Measurements from ENCODE around the gene RAB30. TPM values are rescaled to one million over a fixed set of nuclear protein-coding genes. Genes with fewer than 3 reads are reported as not detected.
A peak's percentile ranks its signal among the peaks of the same experiment; 100 is the strongest.

The RAB30 gene
- total and polyA plus RNA-seq, 2 donors (not counting 3 experiments of a cell fraction or from before 2014, with no cell fraction given), result 4.1 to 14.6 TPM

DNA sequence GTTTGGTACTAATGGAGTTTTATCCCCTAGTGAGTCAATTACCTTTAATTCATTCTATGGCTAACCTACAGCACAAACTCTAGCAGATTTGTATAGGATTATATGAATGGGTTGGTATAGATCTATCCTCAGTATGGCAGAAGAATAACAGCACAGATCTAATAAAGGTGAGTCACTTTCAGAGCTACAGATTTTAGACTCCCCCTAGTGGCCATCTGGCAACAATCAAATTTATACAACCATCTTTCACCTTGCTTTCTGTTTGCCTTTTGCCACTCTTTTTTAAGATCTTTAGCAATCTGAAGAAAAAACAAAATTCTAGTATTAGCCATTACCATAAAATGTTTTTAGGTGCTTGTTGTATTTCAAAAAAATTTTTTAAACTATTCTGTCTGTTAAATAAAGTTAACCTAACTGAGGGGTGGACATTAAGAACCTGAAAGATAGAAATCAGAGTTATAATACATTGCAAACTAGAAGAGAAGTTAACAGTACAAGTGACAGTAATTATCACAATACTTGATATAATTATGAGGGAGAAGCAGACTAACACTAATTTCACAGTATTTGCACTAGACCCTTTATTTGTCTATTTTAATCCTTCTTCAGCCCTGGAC is 144.3 kb downstream of the RAB30 start:
- Histone ChIP-seq H3K79me2 (ENCODE audit: control insufficient read depth, insufficient read depth, low read length) (no peaks in the 10 kb centered on the region), H3K4me3 (replicated peaks in 1 of 3; ENCODE audit: insufficient read depth in 1 of 3, low read depth in 1 of 3, low read length in 3 of 3) (no peak overlapping the region), H3K9me1 (replicated peaks; ENCODE audit: control insufficient read depth, extremely low read depth, insufficient read depth, low read length) (no peaks in the 10 kb centered on the region), H3K4me2 (ENCODE audit: insufficient read depth, low read length) (no peak overlapping the region), H4K20me1 (replicated peaks; ENCODE audit: control insufficient read depth, extremely low read depth, insufficient read depth, low read length) (no peaks in the 10 kb centered on the region), H3K27ac (ENCODE audit: insufficient read depth, low read depth, low read length) (no peak overlapping the region), H3K36me3 (ENCODE audit: control insufficient read depth in 2 of 2, extremely low read depth in 1 of 2, insufficient read depth in 2 of 2, low read length in 2 of 2) (no peaks in the 10 kb centered on the region), H3K27me3 (ENCODE audit: control insufficient read depth in 2 of 2, insufficient read depth in 2 of 2, low read length in 2 of 2) (no peaks in the 10 kb centered on the region), H3K4me1 (ENCODE audit: control insufficient read depth, extremely low read depth, insufficient read depth, low read length) (peaks cover 16% of the 10 kb centered on the region), H3K9me3 (replicated peaks; ENCODE audit: control insufficient read depth, insufficient read depth, low read length) (no peaks in the 10 kb centered on the region), H2AFZ (ENCODE audit: low read depth, low read length) (no peak overlapping the region), H3K9ac (replicated peaks; ENCODE audit: extremely low read depth, insufficient read depth, low read length) (no peak overlapping the region)
- TF ChIP-seq, protein P1, sequence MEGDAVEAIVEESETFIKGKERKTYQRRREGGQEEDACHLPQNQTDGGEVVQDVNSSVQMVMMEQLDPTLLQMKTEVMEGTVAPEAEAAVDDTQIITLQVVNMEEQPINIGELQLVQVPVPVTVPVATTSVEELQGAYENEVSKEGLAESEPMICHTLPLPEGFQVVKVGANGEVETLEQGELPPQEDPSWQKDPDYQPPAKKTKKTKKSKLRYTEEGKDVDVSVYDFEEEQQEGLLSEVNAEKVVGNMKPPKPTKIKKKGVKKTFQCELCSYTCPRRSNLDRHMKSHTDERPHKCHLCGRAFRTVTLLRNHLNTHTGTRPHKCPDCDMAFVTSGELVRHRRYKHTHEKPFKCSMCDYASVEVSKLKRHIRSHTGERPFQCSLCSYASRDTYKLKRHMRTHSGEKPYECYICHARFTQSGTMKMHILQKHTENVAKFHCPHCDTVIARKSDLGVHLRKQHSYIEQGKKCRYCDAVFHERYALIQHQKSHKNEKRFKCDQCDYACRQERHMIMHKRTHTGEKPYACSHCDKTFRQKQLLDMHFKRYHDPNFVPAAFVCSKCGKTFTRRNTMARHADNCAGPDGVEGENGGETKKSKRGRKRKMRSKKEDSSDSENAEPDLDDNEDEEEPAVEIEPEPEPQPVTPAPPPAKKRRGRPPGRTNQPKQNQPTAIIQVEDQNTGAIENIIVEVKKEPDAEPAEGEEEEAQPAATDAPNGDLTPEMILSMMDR (IDR thresholded peaks at IDR 0.05; ENCODE audit: extremely low read depth in 1 of 2, insufficient read depth in 1 of 2, low read depth in 1 of 2, low read length in 2 of 2), result peak; percentile 59 to 61
- TF ChIP-seq GATA2 (IDR thresholded peaks at IDR 0.05; ENCODE audit: insufficient read depth, insufficient read length, low read depth, low read length) (no peak), POLR2AphosphoS5 (IDR thresholded peaks at IDR 0.05; ENCODE audit: insufficient read depth, low read depth, low read length) (no peak), JUN (IDR thresholded peaks at IDR 0.05; ENCODE audit: borderline replicate concordance, insufficient read depth, insufficient read length, low read depth) (peak; percentile 59), MYC (IDR thresholded peaks at IDR 0.05; ENCODE audit: low read depth, low read length) (no peak), FOS (IDR thresholded peaks at IDR 0.05; ENCODE audit: borderline replicate concordance, insufficient read depth, low read length) (peak; percentile 63), POLR2A (IDR thresholded peaks at IDR 0.05; ENCODE audit: low read depth, low read length) (no peak), EZH2 (IDR thresholded peaks at IDR 0.05; ENCODE audit: borderline replicate concordance, low read depth, low read length, severe bottlenecking) (no peak)
- BruUV-seq (replicated peaks), result no TSS peak
- dilution Hi-C loops (cut with MboI; ENCODE audit: extremely low pct_ligation_motif_present, low sequenced_read_pairs) (no loop called here), intact Hi-C loops (cut with micrococcal nuclease) (loop anchor here (1.0 to 2.0 kb wide), 5 partner anchors 21 to 209 kb away; partner anchors contain the start of gene RAB30)
- FAIRE-seq, result peak; percentile 87
- POLR2A ChIA-PET, result no interaction called here
- DNase-seq (ENCODE audit: low read depth, low spot score), result peak; percentile 59
- CTCF ChIA-PET, result interaction anchor here (0.6 to 1.4 kb wide), 47 partner anchors 9 to 366 kb away, joined by 3 to 17 read pairs (median 4); partner anchors contain the start of genes CCDC90B, DDIAS, PCF11 and PRCP
